Esophagus squamous epithelium (tissue), 4 donors: ENCODE results near the gene PYROXD2.

Experiments
- POLR2A ChIP-seq, 4 donors: fragments of 450-650 bp; IDR thresholded peaks; one replicate each; pipeline ENCODE4 v1.6.1; 2017; ENCODE audit warnings: antibody characterized with exemption in 4 of 4, mild to moderate bottlenecking in 4 of 4, moderate library complexity in 3 of 4
- TF ChIP-seq, protein P1 (sequence below), 6 experiments: fragments of 450-650 bp in 4 of 6; fragments of 200-600 bp in 2 of 6; sonication (generic) in 2 of 6; IDR thresholded peaks; one replicate each; pipeline ENCODE4 v1.5.1; 2016 to 2019; ENCODE audit warnings: antibody characterized with exemption in 6 of 6, mild to moderate bottlenecking in 4 of 6, moderate library complexity in 4 of 6

DNA sequence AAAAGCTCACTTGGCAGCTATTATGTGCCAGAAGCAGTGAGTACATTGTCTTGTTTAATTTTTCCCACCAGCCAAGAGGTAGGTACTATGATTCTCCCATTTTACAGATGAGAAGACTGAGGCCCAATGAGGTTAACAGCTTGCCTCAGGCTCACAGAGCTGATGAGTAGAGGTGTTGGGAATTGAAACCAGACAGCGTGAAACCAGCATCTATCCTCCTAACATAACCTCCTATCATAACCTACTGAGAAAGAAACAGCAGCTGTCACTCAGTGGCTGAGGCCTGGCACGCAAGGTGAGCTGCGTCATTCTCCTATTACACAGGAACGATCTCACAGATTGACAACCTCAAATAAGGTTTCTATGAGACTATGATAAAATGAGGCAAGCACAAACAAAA is 6.2 kb downstream of the PYROXD2 start:
- TF ChIP-seq, protein P1, sequence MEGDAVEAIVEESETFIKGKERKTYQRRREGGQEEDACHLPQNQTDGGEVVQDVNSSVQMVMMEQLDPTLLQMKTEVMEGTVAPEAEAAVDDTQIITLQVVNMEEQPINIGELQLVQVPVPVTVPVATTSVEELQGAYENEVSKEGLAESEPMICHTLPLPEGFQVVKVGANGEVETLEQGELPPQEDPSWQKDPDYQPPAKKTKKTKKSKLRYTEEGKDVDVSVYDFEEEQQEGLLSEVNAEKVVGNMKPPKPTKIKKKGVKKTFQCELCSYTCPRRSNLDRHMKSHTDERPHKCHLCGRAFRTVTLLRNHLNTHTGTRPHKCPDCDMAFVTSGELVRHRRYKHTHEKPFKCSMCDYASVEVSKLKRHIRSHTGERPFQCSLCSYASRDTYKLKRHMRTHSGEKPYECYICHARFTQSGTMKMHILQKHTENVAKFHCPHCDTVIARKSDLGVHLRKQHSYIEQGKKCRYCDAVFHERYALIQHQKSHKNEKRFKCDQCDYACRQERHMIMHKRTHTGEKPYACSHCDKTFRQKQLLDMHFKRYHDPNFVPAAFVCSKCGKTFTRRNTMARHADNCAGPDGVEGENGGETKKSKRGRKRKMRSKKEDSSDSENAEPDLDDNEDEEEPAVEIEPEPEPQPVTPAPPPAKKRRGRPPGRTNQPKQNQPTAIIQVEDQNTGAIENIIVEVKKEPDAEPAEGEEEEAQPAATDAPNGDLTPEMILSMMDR (IDR thresholded peaks at IDR 0.05), result no peak
- no peak for TF ChIP-seq POLR2A (IDR thresholded peaks at IDR 0.05)
